IMR-90 (cell line): Measurements from ENCODE around the gene TRPM1. TPM values are rescaled to one million over a fixed set of nuclear protein-coding genes. Genes with fewer than 3 reads are reported as not detected.

Experiments used
- ATAC-seq: fragments of 200-7000 bp; cut with Tn5 transposase; 2 replicates; pipeline ENCODE4 v1.9.1; 2020; ENCODE audit warnings: low read depth, mild to moderate bottlenecking, moderate library complexity
- BruUV-seq: library from RNA; stranded (reverse); fragments of 400-500 nt; replicated peaks from 2 replicates; lab custom pipeline; 2021; lab: Mats Ljungman, UMichigan
- CTCF ChIA-PET: fragments of 300-600 bp; formaldehyde crosslinking; extraction: SDS; loops from one replicate; lab custom pipeline; 2021; ENCODE audit warnings: antibody characterized with exemption; lab: Yijun Ruan, JAX
- POLR2A ChIA-PET: fragments of 300-600 bp; sonication (Branson Sonifier 250); formaldehyde crosslinking; loops from one replicate; lab custom pipeline; 2022; ENCODE audit warnings: antibody characterized with exemption; ENCODE audit not compliant: unreplicated experiment; lab: Charles Lee
- DNase-seq: peaks from one replicate; pipeline ENCODE4 v3.0.0; 2013
- H2AFZ ChIP-seq: replicated peaks from 2 replicates; pipeline ENCODE3; 2013; ENCODE audit warnings: low read length, mild to moderate bottlenecking; ENCODE audit not compliant: poor library complexity
- H2AK5ac ChIP-seq: 2 replicates; pipeline ENCODE4 v1.6.1; 2013; ENCODE audit warnings: low read depth, low read length, inconsistent platforms
- H2AK9ac ChIP-seq: replicated peaks from 2 replicates; pipeline ENCODE3; 2013; ENCODE audit warnings: mild to moderate bottlenecking, low read depth, low read length, moderate library complexity; ENCODE audit not compliant: poor library complexity
- H2BK120ac ChIP-seq: 2 replicates; pipeline ENCODE4 v1.6.1; 2013; ENCODE audit warnings: low read depth, low read length, inconsistent platforms
- H2BK15ac ChIP-seq: 3 replicates; pipeline ENCODE4 v1.6.1; 2013; ENCODE audit warnings: low read depth, low read length, inconsistent platforms
- H2BK20ac ChIP-seq: 2 replicates; pipeline ENCODE4 v1.6.1; 2013; ENCODE audit warnings: low read depth, mild to moderate bottlenecking, inconsistent platforms, low read length, moderate library complexity
- H2BK5ac ChIP-seq: 2 replicates; pipeline ENCODE4 v1.6.1; 2013; ENCODE audit warnings: mild to moderate bottlenecking, low read depth, low read length, inconsistent platforms; ENCODE audit not compliant: poor library complexity, severe bottlenecking
- H3K14ac ChIP-seq: replicated peaks from 2 replicates; pipeline ENCODE4 v1.6.1; 2013; ENCODE audit warnings: low read depth, low read length, inconsistent platforms
- H3K18ac ChIP-seq: 2 replicates; pipeline ENCODE4 v1.6.1; 2013; ENCODE audit warnings: low read depth, low read length, control low read depth
- H3K23ac ChIP-seq: 2 replicates; pipeline ENCODE4 v1.6.1; 2013; ENCODE audit warnings: low read depth, low read length, inconsistent platforms
- H3K27ac ChIP-seq: 2 replicates; pipeline ENCODE4 v1.5.1; 2013; ENCODE audit warnings: mild to moderate bottlenecking, control low read depth, low read length; ENCODE audit not compliant: insufficient read depth
- H3K27me3 ChIP-seq: 2 replicates; pipeline ENCODE4 v1.6.1; 2013; ENCODE audit warnings: low read length; ENCODE audit not compliant: control insufficient read depth, insufficient read depth
- H3K36me3 ChIP-seq: 2 replicates; pipeline ENCODE4 v1.6.1; 2013; ENCODE audit warnings: low read length, mixed read lengths; ENCODE audit not compliant: control insufficient read depth, insufficient read depth
- H3K4ac ChIP-seq: 2 replicates; pipeline ENCODE4 v1.6.1; 2013; ENCODE audit warnings: low read depth, low read length, inconsistent platforms
- H3K4me1 ChIP-seq: 2 replicates; pipeline ENCODE4 v1.6.1; 2013; ENCODE audit warnings: low read length, mixed read lengths; ENCODE audit not compliant: control insufficient read depth, insufficient read depth
- H3K4me2 ChIP-seq: 2 replicates; pipeline ENCODE4 v1.6.1; 2013; ENCODE audit warnings: low read depth, mild to moderate bottlenecking, control low read depth, low read length, moderate library complexity
- H3K4me3 ChIP-seq: 2 replicates; pipeline ENCODE4 v1.5.1; 2013; ENCODE audit warnings: low read depth, mild to moderate bottlenecking, control low read depth, low read length, moderate library complexity; ENCODE audit not compliant: insufficient read depth
- H3K56ac ChIP-seq: 2 replicates; pipeline ENCODE4 v1.6.1; 2013; ENCODE audit warnings: low read length, inconsistent platforms; ENCODE audit not compliant: insufficient read depth; ENCODE audit errors: extremely low read depth
- H3K79me1 ChIP-seq, 2 experiments: 2 replicates each; pipeline ENCODE4 v1.6.1; 2013; ENCODE audit warnings: low read length in 2 of 2, inconsistent platforms in 1 of 2, low read depth in 1 of 2
- H3K9ac ChIP-seq: 2 replicates; pipeline ENCODE4 v1.6.1; 2013; ENCODE audit warnings: low read depth, low read length, control low read depth
- H3K9me1 ChIP-seq: 2 replicates; pipeline ENCODE4 v1.6.1; 2013; ENCODE audit warnings: low read length, inconsistent platforms; ENCODE audit not compliant: insufficient read depth
- H3K9me3 ChIP-seq: 2 replicates; pipeline ENCODE4 v1.6.1; 2013; ENCODE audit warnings: low read length; ENCODE audit not compliant: control insufficient read depth, insufficient read depth
- H4K20me1 ChIP-seq: 2 replicates; pipeline ENCODE4 v1.6.1; 2013; ENCODE audit warnings: low read length, inconsistent platforms; ENCODE audit not compliant: insufficient read depth
- H4K5ac ChIP-seq: 2 replicates; pipeline ENCODE4 v1.6.1; 2013; ENCODE audit warnings: mild to moderate bottlenecking, low read depth, low read length, control low read depth
- H4K8ac ChIP-seq, 2 experiments: 2 replicates each; pipeline ENCODE4 v1.6.1; 2013; ENCODE audit warnings: low read depth in 2 of 2, low read length in 2 of 2, control low read depth in 1 of 2, inconsistent platforms in 1 of 2
- H4K91ac ChIP-seq: 2 replicates; pipeline ENCODE4 v1.6.1; 2013; ENCODE audit warnings: low read depth, low read length, inconsistent platforms; ENCODE audit not compliant: insufficient read depth
- BHLHE40 ChIP-seq: fragments of 150-350 bp; IDR thresholded peaks from 2 replicates; pipeline ENCODE4 v1.6.1; 2016; ENCODE audit warnings: mild to moderate bottlenecking, low read depth, low read length
- CEBPB ChIP-seq: IDR thresholded peaks from 2 replicates; pipeline ENCODE4 v1.6.1; 2012; ENCODE audit warnings: low read depth, low read length, improper control_type of control experiment
- CHD1 ChIP-seq: IDR thresholded peaks from 2 replicates; pipeline ENCODE4 v1.6.1; 2012; ENCODE audit warnings: low read depth, low read length, improper control_type of control experiment
- FOS ChIP-seq: fragments of 150-350 bp; IDR thresholded peaks from 2 replicates; pipeline ENCODE4 v1.6.1; 2016; ENCODE audit warnings: low read depth, low read length
- MAFK ChIP-seq: IDR thresholded peaks from 2 replicates; pipeline ENCODE4 v1.6.1; 2012; ENCODE audit warnings: low read depth, low read length, improper control_type of control experiment
- MAZ ChIP-seq: IDR thresholded peaks from 2 replicates; pipeline ENCODE4 v1.6.1; 2012; ENCODE audit warnings: low read depth, mild to moderate bottlenecking, low read length, improper control_type of control experiment, moderate library complexity, borderline replicate concordance
- MXI1 ChIP-seq: IDR thresholded peaks from 2 replicates; pipeline ENCODE4 v1.6.1; 2012; ENCODE audit warnings: low read depth, mild to moderate bottlenecking, low read length, moderate library complexity, borderline replicate concordance
- NFE2L2 ChIP-seq: fragments of 150-350 bp; IDR thresholded peaks from 2 replicates; pipeline ENCODE4 v1.6.1; 2016; ENCODE audit warnings: low read depth, mild to moderate bottlenecking, low read length
- POLR2A ChIP-seq: IDR thresholded peaks from 2 replicates; pipeline ENCODE4 v1.6.1; 2012; ENCODE audit warnings: mild to moderate bottlenecking, low read depth, low read length
- RAD21 ChIP-seq: IDR thresholded peaks from 2 replicates; pipeline ENCODE4 v1.6.1; 2012; ENCODE audit warnings: low read length, improper control_type of control experiment
- RCOR1 ChIP-seq: IDR thresholded peaks from 2 replicates; pipeline ENCODE4 v1.6.1; 2012; ENCODE audit warnings: mild to moderate bottlenecking, low read length, improper control_type of control experiment; ENCODE audit not compliant: insufficient replicate concordance
- RFX5 ChIP-seq: IDR thresholded peaks from 2 replicates; pipeline ENCODE4 v1.8.0; 2012; ENCODE audit warnings: low read depth, mild to moderate bottlenecking, low read length, moderate library complexity
- SMC3 ChIP-seq: fragments of 150-350 bp; IDR thresholded peaks from 2 replicates; pipeline ENCODE4 v1.6.1; 2016; ENCODE audit warnings: low read depth, mild to moderate bottlenecking, antibody characterized with exemption, low read length, moderate library complexity
- WGBS, 2 experiments: methylation state at CpG; one replicate each; pipeline versions ENCODE4 v1.1.5 to v1.1.7; 2013; ENCODE audit warnings: missing lambda C conversion rate in 2 of 2; ENCODE audit not compliant: insufficient read length in 1 of 2; ENCODE audit errors: extremely low coverage in 2 of 2; 5-methylcytosine and 5-hydroxymethylcytosine counted together
- dilution Hi-C: fragments of 300-500 bp; cut with HindIII; formaldehyde crosslinking; loops from one replicate; pipeline ENCODE4 v1.14.3; 2018; ENCODE audit warnings: low sequenced_read_pairs; ENCODE audit not compliant: unreplicated experiment
- in situ Hi-C: fragments of 300-500 bp; cut with MboI; formaldehyde crosslinking; loops from 3 replicates; pipeline ENCODE4 v1.14.3; 2019; ENCODE audit warnings: low sequenced_read_pairs, inconsistent platforms, mixed read lengths
- intact Hi-C: fragments of 100-400 bp; cut with micrococcal nuclease; formaldehyde crosslinking; loops from 2 replicates; pipeline ENCODE4 v1.10.0; 2022
- polyA plus RNA-seq, 3 experiments: library from polyadenylated mRNA; depleted of rRNA; stranded (reverse); fragments of >200 nt; gene quantifications; 2 replicates each; pipeline ENCODE4 v1.2.3, GENCODE V29; 2012; ENCODE audit warnings: low replicate concordance in 1 of 3
- total RNA-seq: library from RNA; depleted of rRNA; stranded (reverse); fragments of >200 nt; gene quantifications from 2 replicates; pipeline ENCODE4 v1.2.3, GENCODE V29; 2012
- TF ChIP-seq, protein P1 (sequence below): fragments of 150-350 bp; IDR thresholded peaks from 2 replicates; pipeline ENCODE4 v1.6.1; 2017; ENCODE audit warnings: mild to moderate bottlenecking, antibody characterized with exemption, low read length, low read depth
- TF ChIP-seq, protein P2 (sequence below): fragments of 150-350 bp; IDR thresholded peaks from 2 replicates; pipeline ENCODE4 v1.6.1; 2016; ENCODE audit warnings: low read depth, mild to moderate bottlenecking, low read length, moderate library complexity, borderline replicate concordance
- TF ChIP-seq, protein P3 (sequence below): conservative IDR thresholded peaks from 2 replicates; pipeline ENCODE4 v1.5.1; 2012; ENCODE audit warnings: mild to moderate bottlenecking, low read depth, low read length, improper control_type of control experiment

TRPM1 gene
- total and polyA plus RNA-seq, 2 of the 4 experiments (the other 2 are of a cell fraction): not detected

DNA sequence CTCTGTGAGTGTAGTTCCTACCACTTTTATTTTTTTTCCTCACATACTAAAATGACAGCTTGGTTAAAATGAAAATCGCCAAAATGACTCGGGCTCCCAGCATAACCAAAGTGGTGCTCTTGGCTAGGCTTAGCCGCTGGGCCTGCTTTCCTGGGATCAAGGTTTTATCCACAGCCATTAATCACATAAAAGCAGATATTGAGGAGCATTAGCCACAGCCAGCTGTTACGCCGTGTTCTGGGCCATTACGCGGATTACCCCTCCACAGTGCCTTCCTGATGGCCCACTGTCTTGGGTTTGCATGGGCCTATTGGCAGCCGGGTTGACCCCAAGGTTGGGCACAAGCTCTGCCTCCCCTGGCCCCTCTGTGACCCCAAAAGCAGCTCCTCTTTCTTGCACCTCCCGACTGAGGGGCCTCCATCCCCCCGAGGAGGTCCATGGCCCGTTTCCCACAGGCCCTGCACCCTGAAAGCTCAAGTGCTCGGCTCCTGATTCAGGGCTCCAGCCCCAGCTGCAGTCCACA, 30.4 kb upstream of the TRPM1 start:
- Histone ChIP-seq H3K4me2 (no peak overlapping the region), H3K56ac (no peak overlapping the region), H3K27ac (no peak overlapping the region), H3K79me1 (no peaks in the 10 kb centered on the region), H2BK15ac (no peak overlapping the region), H2AFZ (peak overlapping the region; percentile 14), H3K4me1 (peaks cover 4% of the 10 kb centered on the region), H2BK120ac (no peak overlapping the region), H3K27me3 (peaks cover 24% of the 10 kb centered on the region), H3K18ac (no peak overlapping the region), H3K4me3 (no peak overlapping the region), H3K4ac (no peak overlapping the region), H3K9me1 (no peaks in the 10 kb centered on the region), H4K91ac (no peak overlapping the region), H2AK5ac (no peak overlapping the region), H4K20me1 (no peaks in the 10 kb centered on the region), H3K14ac (no peak overlapping the region), H2BK5ac (no peak overlapping the region), H2BK20ac (no peak overlapping the region), H2AK9ac (no peak overlapping the region), H3K9ac (no peak overlapping the region), H3K23ac (no peak overlapping the region), H3K36me3 (no peaks in the 10 kb centered on the region), H4K5ac (no peak overlapping the region), H4K8ac (no peak overlapping the region), H3K9me3 (no peaks in the 10 kb centered on the region; the same call in 1 of the 2 replicates)
- BruUV-seq: no TSS peak
- DNase-seq (no peak), ATAC-seq (no peak)
- ChIA-PET CTCF (interaction anchor here (0.6 kb wide), 1 partner anchor 130 kb away, joined by 4 read pairs; no protein-coding TSS in a partner anchor), POLR2A (no interaction called here)
- no peak for TF ChIP-seq MAZ
- TF ChIP-seq FOS: no peak
- no peak for TF ChIP-seq RAD21
- TF ChIP-seq CEBPB: no peak
- TF ChIP-seq NFE2L2: no peak
- no peak for TF ChIP-seq BHLHE40
- no peak for TF ChIP-seq SMC3
- TF ChIP-seq, protein P1, sequence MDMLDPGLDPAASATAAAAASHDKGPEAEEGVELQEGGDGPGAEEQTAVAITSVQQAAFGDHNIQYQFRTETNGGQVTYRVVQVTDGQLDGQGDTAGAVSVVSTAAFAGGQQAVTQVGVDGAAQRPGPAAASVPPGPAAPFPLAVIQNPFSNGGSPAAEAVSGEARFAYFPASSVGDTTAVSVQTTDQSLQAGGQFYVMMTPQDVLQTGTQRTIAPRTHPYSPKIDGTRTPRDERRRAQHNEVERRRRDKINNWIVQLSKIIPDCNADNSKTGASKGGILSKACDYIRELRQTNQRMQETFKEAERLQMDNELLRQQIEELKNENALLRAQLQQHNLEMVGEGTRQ: no peak
- no peak for TF ChIP-seq CHD1
- no peak for TF ChIP-seq MAFK
- no peak for TF ChIP-seq POLR2A
- TF ChIP-seq, protein P2, sequence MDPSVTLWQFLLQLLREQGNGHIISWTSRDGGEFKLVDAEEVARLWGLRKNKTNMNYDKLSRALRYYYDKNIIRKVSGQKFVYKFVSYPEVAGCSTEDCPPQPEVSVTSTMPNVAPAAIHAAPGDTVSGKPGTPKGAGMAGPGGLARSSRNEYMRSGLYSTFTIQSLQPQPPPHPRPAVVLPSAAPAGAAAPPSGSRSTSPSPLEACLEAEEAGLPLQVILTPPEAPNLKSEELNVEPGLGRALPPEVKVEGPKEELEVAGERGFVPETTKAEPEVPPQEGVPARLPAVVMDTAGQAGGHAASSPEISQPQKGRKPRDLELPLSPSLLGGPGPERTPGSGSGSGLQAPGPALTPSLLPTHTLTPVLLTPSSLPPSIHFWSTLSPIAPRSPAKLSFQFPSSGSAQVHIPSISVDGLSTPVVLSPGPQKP: no peak
- TF ChIP-seq RCOR1: no peak
- no peak for TF ChIP-seq RFX5
- TF ChIP-seq MXI1: no peak
- TF ChIP-seq, protein P3, sequence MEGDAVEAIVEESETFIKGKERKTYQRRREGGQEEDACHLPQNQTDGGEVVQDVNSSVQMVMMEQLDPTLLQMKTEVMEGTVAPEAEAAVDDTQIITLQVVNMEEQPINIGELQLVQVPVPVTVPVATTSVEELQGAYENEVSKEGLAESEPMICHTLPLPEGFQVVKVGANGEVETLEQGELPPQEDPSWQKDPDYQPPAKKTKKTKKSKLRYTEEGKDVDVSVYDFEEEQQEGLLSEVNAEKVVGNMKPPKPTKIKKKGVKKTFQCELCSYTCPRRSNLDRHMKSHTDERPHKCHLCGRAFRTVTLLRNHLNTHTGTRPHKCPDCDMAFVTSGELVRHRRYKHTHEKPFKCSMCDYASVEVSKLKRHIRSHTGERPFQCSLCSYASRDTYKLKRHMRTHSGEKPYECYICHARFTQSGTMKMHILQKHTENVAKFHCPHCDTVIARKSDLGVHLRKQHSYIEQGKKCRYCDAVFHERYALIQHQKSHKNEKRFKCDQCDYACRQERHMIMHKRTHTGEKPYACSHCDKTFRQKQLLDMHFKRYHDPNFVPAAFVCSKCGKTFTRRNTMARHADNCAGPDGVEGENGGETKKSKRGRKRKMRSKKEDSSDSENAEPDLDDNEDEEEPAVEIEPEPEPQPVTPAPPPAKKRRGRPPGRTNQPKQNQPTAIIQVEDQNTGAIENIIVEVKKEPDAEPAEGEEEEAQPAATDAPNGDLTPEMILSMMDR: no peak
- 78% methylated on average over 5 of the region's 12 CpGs; no CpG with 5 or more reads in 1 of the 2 experiments for WGBS, 2 experiments
- intact Hi-C loops (no loop called here), dilution Hi-C loops (no loop called here), in situ Hi-C loops (no loop called here)
